GM21528 (cell line): Measurements from ENCODE around the gene FAM3B.
"Not testable (repeated sequence)": the region's sequence is repeated elsewhere in the genome, so short reads cannot be mapped to it uniquely, and the experiment has no call there.

Source experiments
- ATAC-seq: cut with Tn5 transposase; IDR thresholded peaks from one replicate; pipeline ENCODE4 v1.9.1; 2021; ENCODE audit warnings: mild to moderate bottlenecking, moderate library complexity; ENCODE audit not compliant: unreplicated experiment, low FRiP score

Gene FAM3B

GRCh38 chr21:41316200-41317062 lies at the start of gene FAM3B:
Gene FAM3B (plus strand): TSS chr21:41316801. CDS start chr21:41316880, 79 bp downstream.
- ATAC-seq = no peak

DNA sequence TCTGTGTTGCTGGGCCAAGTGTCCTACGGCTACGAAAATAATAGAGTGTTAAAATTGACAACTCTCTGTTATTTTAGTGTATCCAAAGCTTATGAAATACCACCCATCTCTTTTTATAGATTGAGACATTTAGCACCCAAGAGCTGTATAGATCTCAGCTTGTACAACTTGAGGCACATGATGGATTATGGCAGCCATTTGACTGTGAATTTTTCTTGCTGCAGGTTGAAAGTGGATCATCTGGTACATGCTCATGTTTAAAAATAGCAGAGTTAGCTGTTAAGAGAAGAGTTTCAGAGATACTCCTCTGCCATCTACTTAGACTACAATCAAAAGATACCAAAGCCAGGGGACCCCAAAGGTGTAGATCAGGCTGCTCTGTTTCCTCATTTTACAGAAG lies 49.3 kb upstream of the FAM3B start:
- ATAC-seq = no peak

- ATAC-seq = no peak
Measured at GRCh38 chr21:41269535-41269934, 47.1 kb upstream of the FAM3B start.

DNA sequence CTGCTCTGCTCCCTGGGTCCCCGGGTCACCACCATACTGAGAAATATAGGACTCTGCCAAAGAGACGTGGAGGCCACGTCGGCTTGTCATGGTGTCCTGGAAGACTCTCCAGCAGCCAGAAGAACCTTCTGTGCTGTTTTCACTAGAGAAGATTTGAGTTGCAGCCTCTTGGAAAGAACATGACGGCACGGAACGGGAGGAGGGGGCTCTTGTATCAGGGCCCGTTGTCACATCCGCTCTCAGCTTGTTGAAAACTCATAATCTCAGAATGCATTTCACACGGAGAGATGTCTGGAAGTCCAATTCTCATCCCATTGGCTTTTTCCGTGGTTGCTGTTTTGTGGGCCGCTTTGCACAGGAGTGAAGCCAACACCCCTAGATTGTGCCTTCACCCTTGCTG lies 39.4 kb upstream of the FAM3B start:
- ATAC-seq = no peak

GRCh38 chr21:41277846-41278245 lies 38.8 kb upstream of the FAM3B start:
- no peak for ATAC-seq

DNA sequence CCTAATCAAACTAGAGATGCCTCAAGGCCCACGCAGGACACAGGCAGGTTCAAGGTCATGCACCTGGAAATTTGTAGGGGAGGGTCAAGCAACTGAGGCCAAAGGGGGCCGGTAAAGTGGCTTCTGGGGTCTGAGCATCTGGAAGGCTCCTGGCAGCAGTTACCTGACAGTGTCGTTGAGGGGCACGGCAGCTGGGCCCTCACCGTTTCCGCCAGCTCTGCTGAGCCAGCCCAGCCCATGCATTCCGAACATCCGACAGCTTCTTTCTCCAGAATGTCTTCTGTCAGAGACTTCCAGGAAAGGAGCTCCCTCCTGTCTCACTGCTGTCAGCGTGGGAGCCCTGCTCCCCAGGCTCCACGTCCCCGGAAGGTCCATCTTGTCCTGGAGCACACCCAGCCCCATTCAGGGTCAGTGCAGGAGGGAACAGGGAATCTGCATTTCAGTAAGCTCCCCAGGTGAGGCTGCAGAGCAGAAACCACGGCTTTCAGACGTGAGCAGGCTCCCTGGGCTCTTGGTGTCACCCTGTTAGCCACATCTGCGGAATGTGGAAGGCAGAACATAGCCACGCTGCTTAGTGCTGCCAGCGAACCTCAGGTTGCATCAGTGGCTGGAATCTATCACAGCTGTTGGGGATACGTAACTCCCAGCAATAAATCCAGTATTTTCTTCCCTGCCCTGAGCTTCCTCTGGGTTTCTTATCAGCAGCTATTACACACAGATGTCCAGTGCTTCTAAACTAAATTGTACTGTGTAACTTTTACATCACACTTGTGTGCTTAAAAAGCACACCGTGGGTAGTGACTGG lies 36.3 kb upstream of the FAM3B start:
- no peak for ATAC-seq

DNA sequence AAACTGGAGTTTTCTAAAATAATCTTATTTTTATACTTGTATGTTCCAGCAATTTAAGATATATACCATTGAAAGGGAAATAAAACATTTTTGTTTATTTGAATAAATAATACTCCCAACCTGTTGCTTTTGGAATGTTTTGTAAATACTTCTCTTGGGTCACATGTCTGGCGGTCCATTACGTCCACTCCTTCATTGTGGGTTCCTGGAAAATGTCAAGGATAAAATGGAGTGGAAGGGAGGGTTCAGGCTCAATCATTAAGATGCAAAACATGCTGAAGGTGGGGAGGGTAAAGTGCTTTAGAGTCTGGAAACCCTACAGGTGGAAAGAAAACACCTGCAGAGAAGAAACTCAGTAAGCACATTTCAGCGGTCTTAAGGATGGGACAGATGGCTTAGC lies 34.2 kb upstream of the FAM3B start:
- no peak for ATAC-seq

DNA sequence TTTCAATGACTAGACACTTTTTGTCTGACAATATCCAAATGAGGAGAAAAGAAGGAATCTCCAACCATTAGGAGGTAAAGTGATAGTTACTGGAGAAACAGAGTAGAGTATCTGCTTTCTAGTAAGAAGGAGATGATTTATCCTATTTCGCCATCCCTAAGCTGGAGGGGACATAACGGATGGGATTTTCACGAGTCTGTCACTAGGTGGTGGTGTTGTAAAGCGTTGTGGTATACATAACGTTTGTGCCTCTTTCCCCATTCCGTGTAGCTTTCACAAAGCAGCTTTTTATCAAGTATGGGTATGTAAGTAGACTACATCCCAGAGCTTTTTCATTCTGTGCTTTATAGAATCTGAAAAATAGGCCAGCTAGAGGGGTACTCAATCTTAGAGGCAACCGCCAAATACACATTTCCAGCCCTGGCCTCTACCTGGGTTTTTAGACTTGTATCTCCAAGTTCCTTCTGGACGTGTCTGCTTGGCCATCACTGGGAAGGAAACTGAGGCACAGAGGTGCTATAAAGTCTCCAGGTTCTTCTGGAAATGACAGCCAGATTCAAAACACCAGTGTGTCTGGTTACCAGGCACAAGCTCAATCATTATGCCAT lies 33.3 kb upstream of the FAM3B start:
- ATAC-seq = no peak

DNA sequence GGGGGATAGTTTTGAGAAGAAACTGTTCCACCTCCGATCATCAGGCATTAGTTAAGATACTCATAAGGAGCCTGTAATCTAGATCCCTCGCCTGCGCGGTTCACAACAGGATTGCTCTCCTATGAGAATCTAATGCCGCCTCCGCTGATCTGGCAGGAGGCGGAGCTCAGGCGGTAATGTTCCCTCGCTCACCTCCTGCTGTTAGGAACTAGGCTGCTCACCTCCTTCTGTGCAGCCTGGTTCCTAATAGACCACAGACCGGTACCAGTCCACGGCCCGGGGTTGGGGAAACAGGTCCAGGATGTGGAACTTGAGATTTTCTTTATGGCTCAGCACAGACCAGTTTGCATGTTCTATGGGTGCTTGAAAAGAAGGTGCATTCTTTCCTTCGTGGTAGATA lies 27.2 kb upstream of the FAM3B start:
- no peak for ATAC-seq

DNA sequence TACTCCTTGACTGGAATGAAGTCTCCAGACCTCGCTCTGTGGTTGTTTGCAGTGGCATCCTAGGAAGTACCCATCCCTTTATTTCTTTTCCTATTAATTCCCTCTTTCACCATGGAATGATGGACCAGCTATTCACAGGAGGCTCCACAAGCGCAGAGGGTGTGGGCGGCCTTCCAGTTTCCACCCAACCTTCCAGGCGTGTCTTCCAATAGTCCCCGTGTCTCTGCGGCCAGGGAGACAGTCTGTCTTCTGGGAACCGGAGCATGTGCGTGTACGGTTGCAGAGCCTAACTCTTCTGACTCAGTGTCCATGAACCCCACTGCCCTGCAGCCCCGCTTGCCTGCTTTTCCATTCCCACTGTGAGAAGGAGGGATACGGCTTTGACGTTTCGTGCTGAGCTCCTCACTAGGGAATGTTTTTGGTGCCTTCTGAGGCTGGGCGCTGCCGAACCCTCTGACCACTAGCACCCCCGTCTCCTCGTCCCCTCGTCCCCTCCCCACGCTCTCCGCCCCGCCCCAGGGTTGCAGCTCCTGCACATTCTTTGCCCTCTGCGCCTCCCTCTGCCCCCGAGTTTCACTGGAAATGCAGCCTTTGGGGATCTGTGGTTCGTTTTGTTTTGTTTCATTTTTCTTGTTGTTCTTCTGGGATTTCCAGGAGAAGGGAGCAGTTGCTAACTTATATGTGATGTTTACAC lies 26.3 kb upstream of the FAM3B start:
- no peak for ATAC-seq

DNA sequence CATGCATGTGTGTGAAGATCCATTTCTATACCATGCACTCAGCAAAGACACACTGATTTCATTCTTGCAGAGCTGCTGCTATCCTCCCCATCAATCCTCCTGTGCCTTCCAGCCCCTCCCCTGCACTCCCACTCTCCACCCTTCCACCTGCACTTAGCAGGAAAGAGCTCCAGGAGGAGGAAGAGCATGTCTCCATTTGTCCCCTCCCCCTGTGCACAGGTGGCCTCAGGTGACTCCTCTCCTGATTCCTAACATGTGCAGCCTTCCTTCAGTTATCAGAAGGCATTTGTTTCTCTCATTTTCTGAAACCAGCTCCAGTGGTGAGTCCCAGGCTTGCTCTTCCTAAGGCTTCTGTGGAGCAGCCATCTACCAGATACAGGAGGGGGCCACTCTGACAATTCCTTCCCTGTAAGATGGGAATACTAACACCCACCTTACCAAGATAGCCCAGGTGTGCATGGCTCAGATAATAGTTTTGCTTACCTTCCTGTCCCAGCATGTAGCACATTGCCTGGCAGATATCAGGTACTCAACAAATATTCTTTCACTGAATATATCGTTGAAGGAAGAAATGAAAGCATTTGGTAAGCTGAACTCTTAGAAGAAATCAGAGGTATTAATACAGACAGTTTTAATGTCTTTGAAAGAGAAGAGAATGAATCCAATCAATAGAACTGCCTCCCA lies 21.9 kb upstream of the FAM3B start:
- no peak for ATAC-seq

DNA sequence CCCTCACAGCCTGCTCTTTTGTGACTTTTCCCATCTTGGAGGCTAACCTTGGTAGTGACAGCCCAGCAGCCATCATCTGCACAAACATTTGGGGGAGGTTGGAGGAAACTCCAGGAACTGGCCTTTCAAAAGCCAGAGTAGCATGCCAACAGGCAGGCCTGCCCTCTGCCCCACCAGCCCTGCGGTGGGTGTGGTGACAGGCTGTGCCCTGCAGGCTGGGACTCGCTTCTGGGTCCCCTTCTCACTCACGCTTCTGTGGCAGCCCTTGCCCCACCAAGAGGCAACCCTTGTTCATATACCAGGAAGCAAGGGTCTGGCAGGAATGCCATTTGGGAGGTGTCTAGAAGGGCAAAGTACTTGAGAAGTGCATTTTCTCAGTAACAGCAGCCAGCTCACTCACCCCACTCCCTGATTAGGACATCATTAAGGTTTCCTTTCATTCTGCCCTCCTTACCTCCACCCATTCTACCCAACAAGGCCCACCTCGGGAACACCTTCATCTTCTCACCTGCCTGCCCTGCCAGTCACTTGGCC lies 20.8 kb upstream of the FAM3B start:
- ATAC-seq = no peak

DNA sequence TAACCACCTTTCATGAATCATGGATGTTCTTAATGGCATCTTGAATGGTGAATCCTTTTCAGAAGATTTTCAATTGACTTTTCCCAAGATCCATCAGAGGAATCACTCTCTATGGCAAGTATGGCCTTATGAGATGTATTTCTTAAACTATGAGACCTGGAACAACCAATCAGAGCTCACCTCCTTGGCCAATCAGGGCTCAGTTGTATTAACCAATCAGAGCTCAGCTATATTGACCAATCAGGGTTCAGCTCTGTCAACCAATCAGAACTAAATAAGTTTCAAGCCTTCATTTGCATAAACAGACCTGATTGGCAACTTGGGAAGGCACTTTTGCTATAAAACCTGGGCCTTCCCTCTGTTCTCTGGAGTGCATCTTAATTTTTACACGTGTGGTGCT lies 13.6 kb upstream of the FAM3B start:
- ATAC-seq = no peak

DNA sequence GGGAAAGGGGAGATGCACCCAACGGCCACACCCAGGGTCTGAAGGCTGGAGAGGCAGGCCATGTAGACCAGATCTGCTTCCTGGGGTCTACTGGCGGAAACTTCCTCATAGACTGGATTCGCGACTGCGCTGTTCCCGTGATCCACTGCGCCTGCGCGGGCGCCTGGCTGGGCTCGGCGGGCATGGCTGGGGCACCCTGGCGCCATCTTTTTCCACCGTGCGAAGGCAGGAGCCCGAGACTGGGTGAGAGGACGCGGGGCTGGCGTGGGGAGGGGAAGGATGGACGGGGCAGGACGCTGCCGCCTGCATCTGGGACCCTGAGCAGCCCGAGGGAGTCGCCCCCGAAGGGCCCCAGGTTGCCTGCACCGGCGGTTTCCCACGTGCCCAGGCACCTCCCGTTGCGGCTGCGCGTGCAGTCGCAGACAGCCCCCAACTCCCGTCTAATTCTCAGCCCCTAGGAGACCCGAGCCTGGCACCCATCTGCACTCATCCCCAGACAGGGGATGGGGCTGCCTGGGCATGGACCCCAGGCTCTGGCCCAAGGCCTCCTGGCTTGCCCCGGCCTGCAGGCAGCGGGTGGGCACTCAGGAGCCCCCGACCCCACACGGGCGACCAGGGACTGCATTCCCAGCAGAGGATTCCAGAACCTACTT lies 12.4 kb upstream of the FAM3B start:
- ATAC-seq = no peak

- no peak for ATAC-seq
Measured at GRCh38 chr21:41307219-41307618, 9.4 kb upstream of the FAM3B start.

GRCh38 chr21:41313285-41314164 lies 3.1 kb upstream of the FAM3B start:
- not testable (repeated sequence) for ATAC-seq

GRCh38 chr21:41315726-41316125 lies 875 bp upstream of the FAM3B start:
- no peak for ATAC-seq

DNA sequence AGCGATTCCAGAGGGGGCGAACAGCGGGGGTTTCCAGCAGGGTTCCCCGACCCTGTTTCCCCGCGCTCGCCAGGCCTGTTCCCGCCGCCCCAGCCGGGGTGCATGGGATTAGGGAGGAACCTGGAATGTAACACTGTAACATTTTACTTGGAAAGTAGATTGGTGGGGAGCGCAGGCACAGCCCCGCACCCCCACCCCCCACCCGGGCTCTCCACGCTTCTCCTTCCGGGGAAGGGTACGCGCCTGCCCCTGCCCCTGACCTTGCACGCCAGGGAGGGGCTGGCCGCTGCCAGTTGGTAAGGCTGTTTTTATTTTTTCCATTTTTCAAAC lies 427 bp downstream of the FAM3B start:
- ATAC-seq = no peak

DNA sequence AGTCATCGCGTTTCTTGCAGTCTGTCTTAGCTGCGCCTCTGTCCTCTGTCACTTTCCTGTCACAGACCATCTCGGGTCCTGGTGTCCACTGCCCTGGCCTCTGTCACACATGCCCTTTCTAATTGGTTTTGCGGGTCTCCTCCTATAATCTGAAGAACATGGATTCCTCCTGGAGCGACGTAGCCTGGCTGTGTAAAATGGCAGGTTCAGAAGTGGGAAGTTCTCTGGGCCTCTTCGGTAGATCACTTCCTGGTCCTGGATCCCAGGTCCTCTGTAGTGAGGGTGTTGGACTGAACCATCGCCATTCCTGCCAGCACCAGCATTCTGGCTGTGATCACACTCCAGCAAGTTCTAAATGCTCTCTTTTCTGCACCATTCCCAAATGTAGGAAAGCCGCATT lies 857 bp downstream of the FAM3B start:
- ATAC-seq = no peak
